GM19099 (cell line): ENCODE measurements around the gene TOX2.

ENCODE experiments used
- POLR2A ChIP-seq: IDR thresholded peaks from 3 replicates; pipeline ENCODE4 v1.6.1; 2011; ENCODE audit warnings: low read depth; ENCODE audit not compliant: insufficient read length; ENCODE audit errors: extremely low read depth

Gene TOX2

GRCh38 chr20:43955750-43956191 lies 41.1 kb downstream of the TOX2 start:
- TF ChIP-seq POLR2A, result no peak

DNA sequence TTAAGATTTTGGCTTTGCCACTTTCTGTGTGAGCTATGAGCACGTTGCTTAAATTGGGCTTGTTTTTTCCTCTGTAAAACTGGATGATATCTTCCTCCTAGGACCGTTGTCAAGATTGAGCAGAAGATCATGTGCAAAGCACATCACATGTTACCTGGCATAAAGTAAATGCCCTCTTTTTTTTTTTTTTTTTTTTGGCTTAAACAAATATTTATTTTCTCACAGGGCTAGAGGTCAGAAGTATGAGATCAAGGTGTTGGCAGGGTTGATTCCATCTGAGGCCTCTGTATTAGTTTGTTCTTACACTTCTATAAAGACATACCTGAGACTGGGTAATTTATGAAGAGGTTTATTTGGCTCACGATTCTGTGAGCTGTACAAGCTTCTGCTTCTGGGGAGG lies 42.7 kb downstream of the TOX2 start:
- TF ChIP-seq POLR2A, result no peak

DNA sequence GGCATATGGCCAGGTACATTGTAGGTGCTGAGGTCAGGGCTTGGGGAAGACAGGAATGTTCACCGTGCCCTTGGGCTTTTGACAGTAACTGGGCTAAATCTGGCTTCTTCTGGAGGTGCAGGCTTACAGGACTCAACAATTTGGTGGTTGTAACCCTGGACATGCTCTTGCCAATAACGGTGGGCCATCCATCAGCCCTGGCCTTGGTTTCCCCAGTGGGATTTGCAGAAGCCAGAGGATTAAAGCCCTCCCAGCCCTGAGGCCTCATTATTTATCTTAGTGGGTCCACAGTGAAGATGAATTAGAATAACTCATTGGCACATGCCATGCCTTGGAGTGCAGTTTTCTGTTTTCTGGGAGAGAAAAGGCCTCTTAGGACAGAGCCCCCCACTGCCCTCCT lies 44.0 kb downstream of the TOX2 start:
- no peak for TF ChIP-seq POLR2A

GRCh38 chr20:43959079-43959919 lies 44.6 kb downstream of the TOX2 start:
- TF ChIP-seq POLR2A, result no peak

- TF ChIP-seq POLR2A, result no peak
These were observed 45.2 kb downstream of the TOX2 start for GRCh38 chr20:43959920-43960227.

GRCh38 chr20:43960231-43960630 lies 45.6 kb downstream of the TOX2 start:
- TF ChIP-seq POLR2A, result no peak

GRCh38 chr20:43961116-43961515 lies 46.5 kb downstream of the TOX2 start:
- TF ChIP-seq POLR2A, result no peak

GRCh38 chr20:43961541-43962471 lies 47.2 kb downstream of the TOX2 start:
- no peak for TF ChIP-seq POLR2A

DNA sequence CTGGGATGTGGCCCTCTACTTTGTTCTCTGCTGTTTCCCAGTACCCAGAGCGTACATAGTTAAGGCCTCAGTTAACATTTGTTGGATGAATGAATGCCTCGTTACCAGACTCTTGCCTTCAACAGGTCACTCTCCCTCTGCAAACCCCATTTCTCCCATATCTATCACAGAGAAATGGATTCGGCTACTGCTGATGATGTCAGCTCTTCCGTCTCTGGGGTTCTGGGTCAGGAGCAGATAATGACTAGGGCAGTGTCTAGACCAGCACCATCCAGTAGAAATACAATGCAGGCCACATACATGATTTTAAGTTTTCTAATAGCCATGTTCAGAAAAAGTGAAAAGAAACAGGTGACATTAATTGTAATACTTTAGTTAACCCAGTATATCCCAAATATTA lies 47.9 kb downstream of the TOX2 start:
- no peak for TF ChIP-seq POLR2A

GRCh38 chr20:43963233-43963632 lies 48.6 kb downstream of the TOX2 start:
- no peak for TF ChIP-seq POLR2A

DNA sequence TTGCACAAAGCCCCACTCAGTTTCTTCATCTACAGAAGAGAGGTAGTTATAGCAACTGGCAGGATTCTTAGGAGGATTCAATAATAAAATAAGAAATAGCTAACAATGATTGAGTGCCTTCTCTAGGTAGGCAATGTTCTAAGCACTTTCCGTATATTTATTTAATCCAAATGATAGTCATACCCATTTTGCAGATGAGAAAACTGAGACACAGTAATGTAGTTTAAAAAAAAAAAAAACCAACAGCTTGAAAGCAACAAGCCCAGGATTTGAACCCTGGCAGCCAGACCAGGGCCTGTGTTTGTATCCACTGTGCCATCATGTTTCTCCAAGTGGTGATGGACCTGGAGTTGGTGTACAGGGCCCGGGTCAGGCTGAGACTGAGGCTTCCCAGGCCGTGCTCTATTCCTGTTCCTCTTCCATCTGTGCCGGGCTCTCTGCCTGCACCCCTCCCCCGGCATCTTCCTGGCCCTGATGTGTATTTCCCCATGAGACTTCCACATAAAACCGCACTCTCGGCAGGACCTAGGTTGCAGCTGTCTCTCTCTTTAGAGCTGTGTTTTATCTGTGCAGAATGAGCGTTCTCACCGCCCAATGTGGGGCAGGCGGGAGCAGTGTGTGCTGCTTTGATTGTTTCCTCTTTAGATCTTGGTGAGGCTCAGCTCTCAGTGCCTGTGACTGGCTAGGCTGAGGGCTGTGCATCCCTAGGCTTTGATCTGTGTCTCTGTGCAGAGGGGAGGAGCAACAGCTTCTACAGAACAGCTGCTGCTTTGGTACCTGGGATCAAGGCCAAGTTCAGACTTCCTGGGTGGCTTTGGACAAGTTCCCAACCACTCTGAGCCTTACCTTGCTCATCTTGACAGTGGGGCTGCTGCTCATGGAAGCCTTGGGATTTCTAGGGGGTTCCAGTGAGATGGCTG lies 49.5 kb downstream of the TOX2 start:
- TF ChIP-seq POLR2A, result no peak

GRCh38 chr20:43968341-43969000 lies 53.8 kb downstream of the TOX2 start:
- no peak for TF ChIP-seq POLR2A

GRCh38 chr20:43969028-43969447 lies 54.4 kb downstream of the TOX2 start:
- TF ChIP-seq POLR2A, result no peak

DNA sequence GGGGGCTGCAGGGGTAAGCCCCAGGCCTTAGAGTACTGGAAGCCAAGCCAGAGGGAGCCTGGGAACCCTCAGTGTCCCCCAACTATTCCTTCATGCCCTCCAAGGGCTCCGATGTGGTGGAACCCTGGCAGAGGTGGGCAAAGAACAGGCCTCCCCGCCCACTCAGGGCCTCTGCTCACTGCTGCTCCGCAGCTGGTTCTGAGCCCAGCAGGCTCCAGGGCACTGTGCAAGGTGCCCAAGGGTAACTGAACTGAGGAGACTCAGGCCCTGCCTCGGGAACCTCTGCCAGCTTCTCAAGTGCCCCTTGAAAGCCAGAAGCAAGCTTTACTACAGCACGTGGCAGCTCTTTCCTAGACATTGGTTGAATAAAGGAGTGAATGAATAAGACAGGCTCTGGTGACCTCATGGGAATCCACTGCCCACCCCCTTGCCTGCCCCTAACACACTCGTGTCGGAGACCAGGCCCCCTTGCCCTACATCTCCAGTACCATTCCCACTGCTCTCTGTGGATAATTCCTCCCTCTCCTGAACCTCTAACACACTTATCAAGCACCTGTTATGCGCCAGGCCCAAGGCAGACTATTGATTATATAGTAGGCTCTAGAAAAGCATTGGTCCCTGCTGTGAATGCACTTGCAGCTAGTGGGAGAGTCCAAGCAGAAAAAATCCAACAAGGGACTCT lies 55.0 kb downstream of the TOX2 start:
- no peak for TF ChIP-seq POLR2A

GRCh38 chr20:43971267-43971666 lies 56.6 kb downstream of the TOX2 start:
- no peak for TF ChIP-seq POLR2A

DNA sequence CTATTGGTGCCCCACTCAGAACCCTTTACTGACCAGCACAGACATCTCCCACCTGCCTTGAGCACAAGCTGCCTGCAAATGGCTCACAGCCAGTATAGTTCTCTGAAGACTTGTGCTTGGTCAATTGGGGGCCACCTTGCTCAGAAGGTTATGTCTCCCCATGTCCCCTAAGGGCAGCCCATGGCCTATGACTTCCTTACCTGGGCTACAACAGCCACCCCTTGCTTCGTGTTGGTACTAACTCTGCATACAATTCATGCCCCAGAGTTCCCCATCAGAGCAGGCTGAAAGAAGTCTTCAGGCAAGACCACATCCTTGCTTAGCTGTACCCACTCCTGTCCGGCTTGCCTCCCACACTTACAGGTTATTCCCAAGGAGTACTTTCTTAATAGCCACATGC lies 57.4 kb downstream of the TOX2 start:
- no peak for TF ChIP-seq POLR2A
